Stimulated activated naive CD4-positive, alpha-beta T cell (primary cell): ENCODE results near the gene CCDC122.

Experiments
- DNase-seq, 6 experiments: peaks; one replicate each; lab custom pipeline; 2025; lab: John Stamatoyannopoulos, UW

CCDC122 gene

DNA sequence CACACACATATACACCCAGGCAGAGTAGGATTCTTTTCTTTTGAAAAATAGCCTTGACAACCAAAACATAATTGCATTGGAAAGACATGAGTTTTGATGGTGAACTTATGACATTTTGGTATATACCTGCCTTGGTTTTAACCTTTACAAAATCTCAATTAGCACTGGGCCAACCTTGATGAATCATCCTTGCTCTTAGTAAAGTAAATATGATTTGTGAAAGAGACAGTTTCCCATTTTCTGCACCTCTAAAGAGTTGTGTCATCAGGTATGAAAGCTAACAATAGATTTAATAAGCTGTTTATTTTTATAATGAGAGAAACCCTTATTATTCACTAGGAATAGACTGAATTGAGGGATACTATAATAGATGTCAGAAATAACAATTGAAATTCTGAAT is 77.0 kb downstream of the CCDC122 start:
- no peak for DNase-seq

DNA sequence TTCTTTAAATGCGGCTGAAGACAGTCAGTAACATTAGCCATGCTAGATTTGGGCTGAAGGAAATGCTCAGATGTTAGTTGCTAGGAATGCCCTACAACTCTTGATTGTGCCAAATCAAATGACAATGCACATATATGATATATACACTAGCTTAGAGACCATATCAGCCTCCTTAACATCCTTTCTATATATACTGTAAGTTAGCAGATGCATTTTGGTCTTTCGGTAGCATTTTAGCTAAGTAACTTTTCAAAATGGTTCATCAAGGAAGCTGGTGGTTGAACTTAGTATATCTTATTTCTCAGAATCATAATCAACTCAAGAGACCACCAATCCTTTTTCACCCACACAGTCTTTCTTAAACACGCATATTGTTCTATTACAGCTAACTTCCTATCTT is 78.7 kb downstream of the CCDC122 start:
- DNase-seq, result no peak

DNA sequence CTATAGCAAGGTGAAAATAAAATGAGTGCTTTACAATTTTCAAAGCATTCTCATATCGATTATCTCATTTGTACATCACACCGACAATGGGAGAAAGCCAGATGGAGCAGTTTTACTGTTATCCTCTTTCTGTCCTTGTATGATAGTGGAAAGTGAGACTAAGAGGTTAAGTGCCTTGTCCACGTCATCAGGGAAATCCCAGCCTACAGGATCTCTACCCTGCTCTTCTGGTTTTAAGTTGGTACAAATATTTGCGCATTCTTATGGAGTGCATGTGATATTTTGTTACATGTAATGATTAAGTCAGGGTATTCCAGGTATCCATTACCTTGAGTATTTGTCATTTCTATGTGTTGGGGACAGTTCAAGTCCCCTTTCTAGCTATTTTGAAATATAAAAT is 80.3 kb downstream of the CCDC122 start:
- no peak for DNase-seq

DNA sequence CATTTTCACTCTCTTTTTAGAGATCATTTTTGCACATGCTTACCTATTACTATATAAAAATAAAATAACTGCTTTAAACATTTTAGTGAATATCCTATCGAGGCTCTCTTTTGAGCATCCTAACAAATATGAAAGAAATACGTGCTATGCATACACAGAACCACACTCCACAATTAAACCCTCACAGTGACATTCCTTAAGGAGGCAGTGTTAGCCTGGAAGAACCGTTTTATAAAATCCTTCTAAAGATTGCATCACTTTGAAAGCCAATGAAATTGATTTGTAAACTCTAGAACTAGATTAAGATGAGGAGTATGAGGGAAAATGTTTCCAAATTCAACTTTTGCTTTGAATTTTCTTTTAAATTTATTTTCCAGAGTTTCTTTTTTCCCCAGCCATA is 81.7 kb downstream of the CCDC122 start:
- no peak for DNase-seq

GRCh38 chr13:43797159-43797558 is 82.4 kb downstream of the CCDC122 start:
- DNase-seq, result no peak

- no peak for DNase-seq
These were observed 85.1 kb downstream of the CCDC122 start for GRCh38 chr13:43794416-43794815.

DNA sequence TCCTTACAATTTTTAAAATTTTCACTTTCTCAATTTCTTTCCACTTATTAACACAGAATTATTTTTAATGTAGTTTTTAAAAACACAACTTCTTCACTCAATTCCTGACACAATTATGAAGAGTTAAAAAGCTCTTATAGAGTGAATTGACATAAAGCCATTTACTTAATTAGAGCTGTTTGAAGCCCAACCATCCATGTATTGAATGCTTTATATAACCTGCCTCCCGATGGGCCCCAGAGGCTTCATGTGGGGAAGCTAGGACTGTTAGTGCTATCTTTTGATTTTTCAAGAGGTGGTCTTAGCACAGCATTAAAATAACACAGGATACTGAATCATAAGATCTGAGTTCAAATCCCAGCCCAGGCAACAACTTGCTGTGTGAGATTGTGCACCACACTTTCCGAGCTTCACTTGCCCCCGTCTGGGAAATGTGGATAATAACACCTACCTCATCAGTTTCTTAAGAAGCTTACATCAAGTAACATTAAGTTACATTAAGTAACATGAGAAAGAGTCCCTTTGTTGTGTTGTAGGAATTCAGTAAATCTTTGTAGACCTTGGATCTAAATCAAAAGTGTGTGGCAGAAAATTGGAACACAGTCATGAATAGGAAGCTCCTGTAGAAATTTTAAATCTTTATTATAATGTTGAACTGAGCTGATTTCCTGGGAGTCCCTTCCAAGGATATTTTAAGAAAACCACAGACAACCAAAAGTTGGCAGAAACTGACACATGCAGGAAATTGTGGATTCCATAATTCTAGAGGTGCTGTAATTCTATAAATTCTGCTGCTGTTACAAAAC is 87.3 kb downstream of the CCDC122 start:
- DNase-seq, result no peak

- DNase-seq, result no peak
These were observed 91.5 kb downstream of the CCDC122 start for GRCh38 chr13:43787997-43788396.

DNA sequence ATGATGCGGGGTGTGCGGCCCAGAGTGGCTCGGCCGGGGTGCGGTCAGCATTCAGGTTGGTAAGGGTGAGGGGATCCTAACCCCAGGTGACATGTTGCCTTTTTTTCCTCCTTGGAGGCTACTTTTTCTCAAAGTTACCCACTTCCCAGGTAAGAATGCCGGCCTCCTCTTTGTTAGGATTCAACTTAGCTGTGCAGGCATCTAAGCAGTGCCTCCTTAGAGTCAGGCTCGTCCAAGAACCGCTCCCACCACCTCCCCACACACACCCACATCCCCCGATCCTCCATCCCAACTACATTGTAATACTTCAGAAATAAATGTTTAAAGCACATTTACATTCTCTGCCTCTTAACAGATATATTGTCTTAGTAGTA is 92.0 kb downstream of the CCDC122 start:
- DNase-seq, result no peak

GRCh38 chr13:43786766-43787517 is 92.6 kb downstream of the CCDC122 start, which contains the start of gene ENOX1:
ENOX1 (minus strand) TSS chr13:43786972.
- DNase-seq, result no peak

DNA sequence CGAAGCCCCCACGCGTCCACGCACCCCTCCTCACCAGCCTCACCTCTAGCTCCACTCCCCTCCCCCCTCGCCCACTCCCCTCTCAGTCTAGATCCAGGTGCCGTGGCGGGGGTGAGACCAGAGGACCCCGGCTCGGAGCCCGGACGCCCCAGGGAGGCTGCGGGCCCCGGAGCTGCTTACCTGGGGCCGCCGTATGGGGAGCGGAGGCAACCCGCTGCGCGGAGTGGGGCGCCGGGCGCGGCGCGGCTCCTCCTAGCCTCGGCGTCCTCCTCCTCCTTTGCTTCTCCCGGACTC is 93.1 kb downstream of the CCDC122 start:
- peak in 1 of 6 experiments; percentile 0 for DNase-seq
